Bronchial epithelial cell (primary cell): Measurements from ENCODE around the gene TRMU. TPM values are rescaled to one million over a fixed set of nuclear protein-coding genes. Genes with fewer than 3 reads are reported as not detected.

Experiments used
- DNase-seq: peaks from one replicate; pipeline ENCODE4 v3.0.0-alpha.2; 2010; ENCODE audit warnings: low read depth
- FAIRE-seq: peaks from 2 replicates; lab custom pipeline; 2011; peaks lifted over from hg19 to GRCh38; lab: Jason Lieb, UNC
- H3K27me3 ChIP-seq: 2 replicates; pipeline ENCODE4 v1.5.1; 2011; ENCODE audit warnings: low read length; ENCODE audit not compliant: control insufficient read depth, insufficient read depth
- H3K36me3 ChIP-seq: 2 replicates; pipeline ENCODE4 v1.5.1; 2011; ENCODE audit warnings: low read length; ENCODE audit not compliant: control insufficient read depth, insufficient read depth
- H3K4me3 ChIP-seq: 2 replicates; pipeline ENCODE4 v1.5.1; 2011; ENCODE audit warnings: mild to moderate bottlenecking, low read depth, low read length, control low read depth
- CTCF ChIP-seq: IDR thresholded peaks from 2 replicates; pipeline ENCODE4 v1.5.1; 2011; ENCODE audit warnings: mild to moderate bottlenecking, moderate library complexity, low read length, control low read depth, inconsistent platforms; ENCODE audit not compliant: insufficient read depth, severe bottlenecking
- total RNA-seq: library from RNA; depleted of rRNA; stranded (reverse); fragments of >200 nt; gene quantifications from 2 replicates; pipeline ENCODE4 v1.2.1, GENCODE V29; 2014

The TRMU gene
- total RNA-seq, 1 donor from 2014 or later, result 38.7 TPM

DNA sequence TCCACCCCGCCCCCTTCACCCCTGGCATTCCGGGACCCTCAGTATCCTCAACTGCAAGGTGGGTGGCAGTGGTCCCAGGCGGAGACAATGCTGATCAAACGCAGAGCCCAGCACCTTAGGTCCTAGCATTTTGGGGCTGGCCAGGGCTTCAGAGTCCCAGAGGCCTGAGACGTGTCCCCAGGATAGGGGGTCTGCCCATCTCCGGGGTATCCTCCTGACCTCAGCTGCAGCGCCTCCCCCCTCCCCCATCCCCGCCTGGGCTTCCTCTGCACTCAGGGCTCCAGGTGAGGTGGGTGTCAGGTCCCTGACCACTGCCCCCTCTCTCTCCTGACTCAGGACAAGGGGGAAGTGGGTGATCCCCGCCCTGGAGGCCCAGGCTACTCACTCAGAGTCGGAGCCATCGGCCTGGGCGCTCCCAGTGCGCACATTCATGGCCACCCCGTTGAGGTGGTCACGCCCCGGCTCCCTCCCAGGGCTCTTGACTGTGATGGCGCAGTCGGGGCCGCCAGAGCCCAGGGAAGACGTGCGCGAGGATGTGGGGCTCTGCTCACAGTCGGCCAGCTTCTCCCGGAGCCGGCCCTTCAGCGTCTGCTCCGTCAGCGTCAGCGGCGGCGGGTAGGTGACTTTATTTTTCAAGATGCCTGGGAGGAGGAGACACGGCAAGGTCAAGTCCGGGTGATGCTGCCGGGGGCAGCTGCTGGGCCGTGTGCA, 28.3 kb downstream of the TRMU start:
- DNase-seq, result no peak
- Histone ChIP-seq H3K36me3 (peaks cover 63% of the 10 kb centered on the region), H3K4me3 (no peak overlapping the region), H3K27me3 (no peaks in the 10 kb centered on the region)
- TF ChIP-seq CTCF, result no peak
- FAIRE-seq, result no peak

DNA sequence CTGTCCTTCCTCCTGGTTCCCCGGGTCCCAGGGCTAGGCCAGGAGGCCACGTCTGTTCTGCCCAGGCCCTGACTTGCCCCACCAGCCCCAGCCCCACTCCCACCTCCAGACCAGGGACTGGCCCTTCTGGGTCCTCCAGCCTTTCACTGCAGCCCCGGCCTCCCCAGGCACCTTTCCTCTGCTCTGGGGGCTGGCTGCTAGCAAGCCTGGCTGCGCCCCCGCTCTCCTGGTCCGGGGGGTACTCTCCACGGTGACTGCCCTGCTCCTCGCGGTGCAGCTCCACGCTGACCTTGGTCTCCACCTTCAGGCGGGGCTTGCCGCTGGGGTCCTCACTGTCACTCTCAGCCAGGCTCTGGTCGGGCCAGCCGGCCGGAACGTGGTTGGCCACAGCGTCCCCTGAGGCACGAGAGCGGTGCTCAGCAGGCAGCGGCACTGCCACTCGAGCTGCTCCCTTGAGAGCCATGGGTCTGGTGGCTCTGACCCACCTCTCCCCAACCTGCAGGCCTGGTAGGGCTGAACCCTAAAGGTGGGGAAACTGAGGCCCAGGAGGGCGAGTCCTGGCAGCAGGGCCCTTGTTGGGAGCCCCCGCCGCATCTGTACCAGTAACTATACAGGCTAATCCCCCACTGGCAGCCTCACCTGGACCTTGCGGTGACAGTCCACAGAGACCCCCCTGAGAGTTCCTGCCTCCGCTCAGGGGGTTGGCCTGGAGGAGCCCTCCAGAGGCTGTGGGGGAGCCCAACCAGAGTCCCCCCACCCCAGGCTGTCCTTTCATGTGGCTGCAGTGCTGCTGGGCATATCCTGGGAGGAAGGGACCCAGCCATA, 29.0 kb downstream of the TRMU start:
- no peaks in the 10 kb centered on the region for H3K27me3 ChIP-seq
- TF ChIP-seq CTCF, result no peak
- FAIRE-seq (no peak), DNase-seq (no peak)
- peaks cover 61% of the 10 kb centered on the region for H3K36me3 ChIP-seq
- no peak overlapping the region for H3K4me3 ChIP-seq

GRCh38 chr22:46365166-46365624, 29.7 kb downstream of the TRMU start:
- Histone ChIP-seq H3K4me3 (no peak overlapping the region), H3K27me3 (no peaks in the 10 kb centered on the region), H3K36me3 (peaks cover 63% of the 10 kb centered on the region)
- no peak for DNase-seq
- TF ChIP-seq CTCF, result no peak
- no peak for FAIRE-seq

DNA sequence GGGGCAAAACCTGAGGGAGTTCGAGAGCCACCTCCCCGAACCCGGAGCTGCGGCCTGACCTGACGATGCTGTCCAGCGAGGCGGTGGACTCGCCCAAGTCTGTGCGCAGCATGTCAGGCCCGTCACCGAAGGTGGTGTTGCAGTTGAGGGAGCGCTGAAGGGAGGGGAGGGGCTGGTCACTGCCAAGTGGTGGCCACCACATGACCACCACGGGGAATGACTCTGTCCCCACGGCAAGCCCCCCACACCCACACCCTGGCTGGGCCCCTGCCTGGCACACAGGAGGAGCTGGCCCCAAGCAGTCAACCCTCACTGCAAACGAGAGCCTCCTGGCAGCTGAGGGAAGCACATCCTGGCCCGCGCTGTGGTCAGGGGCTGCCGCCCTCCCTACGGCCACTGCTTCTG, 30.8 kb downstream of the TRMU start:
- H3K36me3 ChIP-seq, result peaks cover 63% of the 10 kb centered on the region
- H3K27me3 ChIP-seq, result no peaks in the 10 kb centered on the region
- H3K4me3 ChIP-seq, result no peak overlapping the region
- FAIRE-seq (no peak), DNase-seq (no peak)
- TF ChIP-seq CTCF, result no peak

DNA sequence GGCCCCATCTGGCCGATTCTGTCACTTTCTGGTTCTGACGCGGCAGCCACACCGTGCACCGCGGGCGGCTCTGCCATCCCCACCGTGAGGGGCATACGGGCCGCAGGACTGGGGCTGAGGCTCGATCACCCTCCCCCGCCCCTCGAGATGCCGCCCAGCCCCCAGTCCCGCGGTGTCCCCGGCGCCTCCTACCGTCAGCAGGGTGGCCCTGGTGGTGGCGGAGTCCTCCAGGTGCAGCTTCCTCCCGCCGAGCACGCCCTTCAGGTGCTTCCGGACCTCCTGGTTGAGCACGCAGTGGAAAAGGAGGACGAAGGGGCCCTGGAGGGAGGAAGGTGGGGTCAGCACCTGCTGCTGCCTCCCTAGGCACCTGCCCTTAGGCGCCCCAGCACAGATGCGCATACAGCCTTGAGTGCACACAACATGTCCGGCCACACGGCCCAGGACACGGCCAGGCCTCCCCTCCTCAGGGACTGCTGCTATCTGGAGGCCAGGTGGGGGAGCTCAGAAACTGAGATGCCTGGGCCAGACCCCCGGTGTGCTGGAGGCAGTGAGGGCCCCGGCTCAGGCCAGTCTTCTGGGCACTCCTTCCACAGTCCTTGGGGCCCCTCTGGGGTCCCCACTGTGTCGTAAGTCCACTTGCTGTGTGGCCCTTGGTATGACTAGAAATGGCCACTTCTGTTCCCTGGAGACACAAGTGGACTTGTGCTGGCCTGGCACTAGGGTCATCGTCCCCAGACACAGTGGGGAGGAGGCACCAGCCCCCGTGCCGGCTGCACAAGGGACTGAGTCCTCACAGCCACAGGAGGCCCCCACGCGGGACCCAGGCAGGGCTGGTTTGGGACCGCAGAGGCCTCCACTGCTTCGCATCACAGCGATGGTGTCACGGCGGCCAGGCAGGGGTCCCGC, 31.5 kb downstream of the TRMU start:
- H3K4me3 ChIP-seq, result no peak overlapping the region
- H3K36me3 ChIP-seq, result peaks cover 59% of the 10 kb centered on the region
- no peak for FAIRE-seq

More for the DNA sequence above, 31.5 kb downstream of the TRMU start:
- no peak for TF ChIP-seq CTCF
- H3K27me3 ChIP-seq, result no peaks in the 10 kb centered on the region
- no peak for DNase-seq
